GM21786 (cell line): ENCODE results near the gene GPS1.

Experiments used
- ATAC-seq: cut with Tn5 transposase; IDR thresholded peaks from one replicate; pipeline ENCODE4 v1.9.1; 2021; ENCODE audit not compliant: unreplicated experiment

The GPS1 gene

DNA sequence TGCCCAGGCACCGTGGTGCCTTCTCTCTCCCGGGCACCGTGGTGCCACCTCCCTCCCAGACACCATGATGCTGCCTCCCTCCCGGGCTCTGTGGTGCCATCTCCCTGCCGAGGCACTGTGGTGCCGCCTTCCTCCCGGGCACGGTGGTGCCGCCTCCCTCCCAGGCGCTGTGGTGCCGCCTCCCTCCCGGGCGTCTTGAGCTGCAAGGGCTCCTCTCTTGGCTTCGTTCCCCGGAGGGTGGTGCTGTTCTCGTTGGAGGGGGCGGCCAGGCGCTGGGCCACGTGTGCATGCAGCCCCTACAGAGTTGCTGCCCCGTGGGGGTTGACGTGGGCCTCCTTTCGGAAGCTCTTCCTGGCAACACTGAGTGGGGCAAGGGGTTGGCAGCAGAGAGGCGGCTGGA lies 37.3 kb upstream of the GPS1 start:
- ATAC-seq: no peak

DNA sequence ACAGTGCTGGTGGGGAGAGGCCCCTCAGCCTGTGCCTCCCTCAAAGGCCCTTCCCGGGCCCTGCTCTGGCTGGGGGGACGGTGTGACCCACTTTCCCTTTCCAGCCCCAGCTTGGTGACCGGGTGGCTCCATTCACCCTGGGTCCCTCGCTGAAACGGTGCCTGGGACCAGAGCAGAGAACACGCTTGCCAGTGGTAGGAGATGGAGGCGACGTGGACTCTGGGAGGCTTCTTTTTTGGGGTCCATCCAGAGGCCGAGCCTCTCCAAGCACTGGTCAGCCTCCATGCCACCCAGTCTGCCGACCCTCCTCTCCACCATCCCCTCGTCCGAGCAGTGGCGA lies 36.8 kb upstream of the GPS1 start:
- ATAC-seq: no peak

DNA sequence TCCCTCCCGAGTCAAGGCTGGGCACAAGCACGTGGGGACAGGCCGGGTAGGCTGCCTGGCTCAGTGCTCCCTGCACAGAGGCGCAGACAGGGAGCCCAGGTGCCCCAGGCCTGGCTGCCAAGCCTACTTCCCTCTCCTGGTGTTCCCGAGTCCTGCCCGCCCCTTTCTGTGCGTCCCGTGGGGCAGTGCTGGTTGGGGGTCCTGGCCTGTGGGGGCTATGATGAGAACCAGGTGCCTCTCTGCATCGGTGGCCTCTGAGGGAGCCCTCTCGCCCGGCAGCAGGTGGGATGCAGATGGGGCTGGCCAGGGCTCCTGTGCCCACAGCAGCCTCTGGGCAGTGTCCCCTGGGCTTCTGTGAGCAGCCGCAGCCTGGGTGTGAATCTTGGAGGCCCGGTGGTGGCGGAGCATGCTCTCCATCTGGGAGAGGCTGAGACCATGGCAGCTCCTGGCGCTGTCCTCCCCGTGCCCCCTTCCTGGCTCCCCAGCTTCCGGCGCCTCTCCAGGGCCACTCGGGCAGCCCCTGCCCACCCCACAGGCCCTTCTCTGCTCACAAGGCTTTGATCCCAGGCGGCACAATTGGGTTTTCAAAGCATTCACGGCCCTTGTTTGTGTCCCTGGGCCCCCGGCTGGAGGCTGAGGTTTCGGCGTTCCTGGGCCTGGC lies 36.3 kb upstream of the GPS1 start:
- no peak for ATAC-seq

DNA sequence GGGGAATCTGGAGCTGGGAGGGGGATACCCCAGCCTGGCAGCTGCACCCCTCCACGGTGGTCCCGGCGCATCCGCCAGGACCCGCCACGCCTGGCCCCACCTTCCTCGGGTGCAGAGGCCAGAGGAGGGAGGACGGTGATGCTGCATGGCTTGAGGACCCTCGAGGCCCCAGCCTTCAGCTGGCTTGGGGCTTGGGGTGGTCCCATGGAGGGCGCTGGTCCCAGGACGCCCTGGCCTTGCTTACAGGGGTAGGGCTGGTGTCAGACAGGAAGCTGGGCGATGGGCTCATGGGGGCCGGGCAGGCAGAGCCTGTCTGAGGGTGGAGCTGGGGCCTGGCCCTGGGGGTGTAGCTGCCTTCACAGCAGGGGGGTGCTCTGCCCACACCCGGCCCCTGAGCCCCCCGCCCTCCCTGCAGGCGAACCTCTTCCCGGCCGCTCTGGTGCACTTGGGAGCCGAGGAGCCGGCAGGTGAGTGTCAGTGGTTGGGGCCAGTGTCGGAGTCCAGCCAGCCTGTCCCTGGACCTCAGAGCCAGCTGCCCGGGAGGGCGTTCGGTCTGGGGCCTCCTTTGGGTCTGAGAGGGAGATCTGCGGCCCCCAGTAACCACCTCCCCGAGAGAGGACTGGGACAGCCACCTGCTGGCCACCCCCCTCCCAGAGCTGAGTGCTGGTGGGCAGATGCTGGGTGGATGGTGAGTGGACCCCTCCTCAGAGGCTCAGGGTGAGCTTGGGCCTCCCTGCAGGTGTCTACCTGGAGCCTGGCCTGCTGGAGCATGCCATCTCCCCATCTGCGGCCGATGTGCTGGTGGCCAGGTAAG lies 35.4 kb upstream of the GPS1 start:
- ATAC-seq: no peak

DNA sequence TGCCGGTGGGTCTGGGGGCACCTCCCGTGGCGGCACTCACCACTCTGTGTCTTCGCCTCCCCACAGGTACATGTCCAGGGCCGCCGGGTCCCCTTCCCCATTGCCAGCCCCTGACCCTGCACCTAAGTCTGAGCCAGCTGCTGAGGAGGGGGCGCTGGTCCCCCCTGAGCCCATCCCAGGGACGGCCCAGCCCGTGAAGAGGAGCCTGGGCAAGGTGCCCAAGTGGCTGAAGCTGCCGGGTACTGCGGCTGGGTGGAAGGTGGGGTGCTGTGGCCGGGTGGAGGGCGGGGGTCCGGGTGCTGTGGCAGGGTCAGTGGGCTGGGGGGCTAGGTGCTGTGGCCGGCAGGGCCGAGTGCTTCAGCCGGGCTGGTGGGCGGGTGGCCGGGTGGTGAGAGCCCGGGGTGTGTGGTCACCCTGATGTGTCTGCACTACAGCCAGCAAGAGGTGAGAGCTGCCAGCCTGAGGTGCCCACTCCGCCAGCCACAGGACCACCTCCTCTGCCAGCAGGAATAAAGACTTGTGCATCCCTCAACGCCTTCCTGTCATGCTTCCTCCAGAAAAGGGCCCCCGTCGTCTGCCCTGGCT lies 34.7 kb upstream of the GPS1 start:
- ATAC-seq: no peak

DNA sequence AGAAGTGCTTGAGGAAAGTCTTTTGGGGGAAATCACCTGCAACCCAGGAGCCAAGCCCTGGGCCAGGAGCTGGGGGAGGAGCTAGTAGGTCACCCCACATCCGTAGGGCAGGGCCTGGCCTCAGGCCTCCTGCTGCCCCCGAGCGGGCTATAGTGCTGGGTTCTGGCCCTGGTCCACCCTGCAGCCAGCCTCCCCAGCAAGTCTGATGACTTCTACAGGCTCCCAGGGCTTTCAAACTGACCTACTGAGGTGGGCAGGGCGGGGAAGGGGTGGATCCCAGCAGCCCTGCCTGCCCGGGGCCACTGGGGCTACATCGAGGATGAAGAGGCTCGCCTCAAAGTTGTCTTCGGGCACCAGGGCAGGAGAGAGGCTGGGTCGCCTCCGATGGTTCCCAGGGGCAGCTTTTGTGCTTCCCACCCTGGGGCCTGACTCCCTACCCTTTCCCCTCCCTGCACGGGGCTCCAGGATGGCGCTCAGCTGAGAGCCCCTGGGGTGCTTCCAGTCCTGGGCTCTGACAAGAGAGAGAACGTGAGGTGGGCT lies 34.0 kb upstream of the GPS1 start:
- ATAC-seq: no peak

DNA sequence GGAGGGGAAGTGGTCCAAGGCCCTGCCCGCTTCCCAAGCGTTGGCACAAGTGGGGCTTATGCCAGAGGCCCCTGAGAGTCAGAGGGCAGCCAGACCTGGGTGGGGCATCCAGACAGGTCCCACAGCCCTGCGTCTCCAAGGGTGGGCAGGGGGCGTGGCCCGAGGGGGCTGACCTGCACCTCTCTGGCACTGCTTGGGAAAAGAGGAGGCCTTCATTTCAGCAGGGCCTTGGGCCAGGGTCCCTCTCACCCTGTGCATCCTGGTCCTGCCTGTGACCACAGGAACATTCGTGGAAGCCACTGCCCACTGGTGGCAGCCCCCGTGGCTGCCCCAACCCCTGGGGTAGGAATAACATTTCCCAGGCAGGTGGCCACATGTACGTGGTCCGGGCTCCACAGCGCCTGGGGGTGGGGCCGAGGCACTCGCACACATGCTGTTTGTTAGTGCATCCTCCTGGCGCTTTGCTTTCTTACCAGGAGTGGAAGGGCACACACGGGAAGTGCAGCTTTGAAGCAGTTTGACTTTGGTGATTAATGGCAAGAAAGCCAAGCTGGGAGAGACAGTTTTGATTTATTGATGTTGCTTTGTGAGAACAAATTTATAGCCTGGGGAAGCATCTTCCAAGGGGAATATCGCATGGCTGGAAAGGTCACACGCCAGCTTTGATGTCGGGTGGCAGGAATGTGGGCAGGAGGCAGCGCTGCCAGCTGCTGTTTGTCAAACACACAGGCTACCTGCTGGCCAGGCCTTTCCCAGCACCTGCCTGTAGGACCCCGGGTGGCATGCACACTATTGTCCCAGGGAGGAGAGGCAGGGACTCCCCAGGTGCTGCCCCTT lies 33.3 kb upstream of the GPS1 start:
- ATAC-seq: no peak

DNA sequence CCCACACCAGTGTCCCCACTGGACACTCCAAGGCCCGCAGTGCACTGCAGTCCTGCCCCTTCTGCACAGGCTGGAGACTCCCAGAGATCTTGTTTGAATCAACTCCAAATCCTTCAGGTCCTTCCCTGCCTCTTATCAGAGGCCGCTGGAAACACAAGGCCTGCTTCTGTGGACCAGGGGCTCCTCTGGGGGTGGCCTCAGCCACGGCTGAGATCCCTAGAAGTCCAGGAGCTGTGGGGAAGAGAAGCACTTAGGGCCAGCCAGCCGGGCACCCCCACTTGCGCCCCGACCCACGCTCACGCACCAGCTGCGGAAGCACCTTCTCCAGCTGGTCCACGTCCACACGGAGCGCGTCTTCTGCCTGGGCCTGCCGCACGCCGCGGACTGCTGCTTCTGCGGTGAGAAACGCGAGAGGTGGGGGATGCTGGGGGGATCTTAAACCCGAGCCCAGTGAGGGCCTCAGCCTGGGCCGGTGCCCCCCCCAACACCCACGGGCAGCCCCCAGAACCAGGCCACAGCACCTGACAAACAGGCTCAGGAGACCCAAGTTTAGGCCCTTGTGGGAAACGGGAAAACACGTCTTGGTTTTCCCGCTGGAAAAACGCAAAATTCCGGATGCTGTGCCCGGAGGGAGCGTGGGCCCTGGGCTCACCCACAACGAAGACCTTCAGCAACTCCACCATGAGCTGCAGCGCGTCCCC lies 32.6 kb upstream of the GPS1 start:
- ATAC-seq: no peak

DNA sequence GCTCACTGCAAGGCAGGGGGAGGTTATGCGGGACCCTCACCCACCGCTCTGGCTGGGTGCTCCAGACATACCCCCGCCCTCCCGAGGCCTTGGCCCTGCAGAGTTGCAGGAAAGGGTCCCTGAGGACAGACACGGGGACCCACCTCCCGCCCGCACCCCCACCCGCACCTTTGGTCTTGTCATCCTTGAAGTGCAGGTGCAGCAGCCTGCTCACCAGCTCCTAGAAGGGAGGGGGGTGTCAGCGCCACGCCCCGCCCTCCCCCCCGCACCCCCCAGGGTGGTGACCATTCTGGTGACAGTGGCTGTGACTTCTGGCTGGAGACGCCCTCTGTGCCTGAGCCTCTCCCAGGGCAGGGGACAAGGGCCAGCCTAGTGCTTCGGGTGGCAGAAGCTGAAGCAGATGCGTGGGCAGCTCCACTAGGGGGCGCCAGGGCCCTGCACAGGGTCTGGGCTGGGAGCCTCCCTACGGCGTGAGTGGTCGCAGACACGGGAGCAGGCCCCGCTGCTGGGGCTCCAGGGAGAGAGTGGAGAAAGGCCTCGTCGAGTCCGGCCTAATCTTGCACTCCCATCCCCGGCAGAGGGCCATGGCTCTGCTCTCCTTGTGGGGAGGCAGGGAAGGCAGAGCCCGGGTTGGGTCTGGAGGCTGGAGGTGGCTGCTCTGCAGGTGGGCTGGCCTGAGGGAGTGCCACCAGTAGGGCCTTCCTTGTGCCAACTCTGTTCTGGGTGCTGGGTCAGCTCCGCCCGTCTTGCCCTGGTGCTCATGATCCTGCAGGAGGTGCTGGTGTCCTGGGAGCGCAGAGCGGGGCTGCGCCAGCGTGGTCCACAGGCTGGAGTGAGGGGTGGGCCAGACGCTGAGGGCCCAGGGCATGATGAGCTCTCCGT lies 31.8 kb upstream of the GPS1 start:
- ATAC-seq: no peak

DNA sequence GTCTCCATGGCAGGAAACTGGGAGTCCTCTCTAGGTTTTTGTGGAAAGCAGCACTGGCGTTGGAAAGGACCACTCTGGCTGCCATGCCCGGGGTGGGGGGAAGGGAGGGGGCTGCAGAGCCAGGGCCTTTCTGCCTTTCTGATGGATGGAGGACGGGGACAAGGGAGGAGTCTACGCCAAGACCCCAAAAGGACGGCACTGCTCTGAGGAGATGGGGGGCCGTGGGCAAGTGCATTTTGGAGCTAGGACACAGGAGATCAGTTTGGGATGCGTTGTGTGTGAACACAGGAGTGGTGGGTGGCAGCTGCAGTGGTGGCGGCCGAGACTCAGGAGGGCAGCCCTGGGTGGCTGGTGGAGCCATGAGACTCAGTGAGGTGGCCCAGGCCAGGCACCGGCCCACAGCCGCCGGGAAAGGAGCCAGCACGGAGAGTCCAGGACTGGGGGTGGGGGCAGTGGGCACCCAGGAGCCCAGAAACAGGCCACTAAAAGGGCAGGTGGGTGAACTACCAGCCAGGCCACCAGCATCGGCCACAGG lies 31.1 kb upstream of the GPS1 start:
- no peak for ATAC-seq

DNA sequence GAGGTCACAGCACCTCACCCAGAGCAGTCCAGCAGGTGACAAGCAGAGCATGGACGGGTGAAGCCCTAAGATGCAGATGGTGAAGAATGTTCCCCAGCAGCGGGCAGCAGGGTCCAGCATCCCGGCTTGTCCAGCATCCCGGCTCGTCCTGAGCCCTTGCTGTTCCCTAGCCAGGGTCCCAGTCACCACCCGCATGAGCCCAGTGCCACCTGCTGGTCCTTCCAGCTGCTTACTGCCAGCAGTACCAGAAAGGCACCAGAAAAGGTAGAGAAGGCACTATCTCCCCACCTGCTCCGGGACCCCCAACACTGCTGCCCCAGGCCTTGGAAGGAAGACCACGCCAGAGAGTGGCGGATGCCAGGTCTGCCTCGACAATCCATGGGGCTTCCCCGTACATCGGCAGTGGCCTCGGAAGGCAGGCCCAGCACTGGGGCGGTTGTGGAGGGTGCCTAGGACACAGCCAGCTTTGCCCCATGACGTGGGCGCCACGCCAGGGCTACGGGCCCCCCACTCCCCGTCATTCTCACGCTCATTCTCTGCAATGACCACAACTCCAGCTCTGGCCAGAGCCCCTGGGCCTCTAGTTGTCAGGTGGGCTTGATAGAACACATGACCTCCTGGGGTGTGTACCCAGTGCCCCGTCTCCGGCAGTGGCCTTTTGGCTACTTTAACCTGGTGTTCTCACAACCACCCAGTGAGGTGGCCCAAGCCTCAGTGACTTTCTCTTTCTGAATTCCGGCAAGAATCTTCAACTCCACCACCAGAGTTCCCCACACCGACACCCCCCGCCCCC lies 30.4 kb upstream of the GPS1 start:
- ATAC-seq: no peak

DNA sequence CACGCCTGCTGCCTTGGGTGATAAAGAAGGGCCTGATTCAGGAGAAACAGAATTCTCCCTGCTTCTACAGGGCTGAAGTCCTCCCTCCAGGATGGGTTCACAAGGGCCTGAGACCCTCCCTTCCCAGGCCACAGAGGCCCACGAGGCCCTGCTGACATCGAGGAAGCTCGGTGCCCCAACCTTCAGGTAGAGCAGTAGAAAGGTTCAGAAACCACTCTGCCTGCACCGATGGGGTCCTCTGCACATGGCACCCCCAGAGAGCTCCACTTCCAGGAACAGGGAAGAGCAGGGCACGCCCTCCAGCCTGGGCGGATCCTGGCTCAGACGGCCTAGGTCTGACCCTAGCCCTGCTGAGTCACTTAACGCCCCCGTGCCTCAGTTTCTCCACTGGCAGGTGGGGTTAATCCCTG lies 29.8 kb upstream of the GPS1 start:
- no peak for ATAC-seq

DNA sequence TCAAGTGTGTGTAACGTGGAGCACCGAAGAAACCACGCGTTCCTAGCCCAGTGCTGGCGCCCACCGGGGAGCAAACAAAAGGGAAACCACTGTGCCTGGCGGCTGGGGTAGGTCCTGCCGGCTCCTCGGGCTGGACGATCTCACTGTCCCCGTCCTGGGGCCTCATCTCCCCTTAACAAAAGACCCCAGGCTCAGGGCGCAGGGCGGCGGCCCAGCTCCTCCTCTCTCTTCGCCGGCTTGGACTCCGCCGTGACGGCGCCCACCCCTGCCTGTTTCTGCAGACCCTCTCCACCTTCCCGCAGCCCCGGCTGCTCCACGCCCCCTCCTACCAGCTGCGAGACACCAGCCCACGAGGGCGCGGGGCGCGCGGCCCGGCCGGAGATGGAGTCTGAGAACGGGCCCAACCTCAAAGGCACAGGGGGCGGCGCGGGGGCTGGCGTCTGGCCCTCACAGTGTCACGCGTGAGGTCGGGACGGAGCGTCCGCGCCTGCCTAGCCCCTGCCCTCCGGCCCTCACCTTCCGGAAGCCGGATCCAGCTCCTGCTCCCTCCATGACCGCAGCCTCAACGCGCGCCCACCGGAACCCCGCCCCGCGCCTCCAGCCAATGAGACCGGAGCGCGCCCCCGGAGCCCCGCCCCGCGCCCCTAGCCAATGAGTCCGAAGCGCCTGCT lies 29.3 kb upstream of the GPS1 start, which contains the start of gene CENPX:
Gene CENPX, minus strand, starts transcription at position 569 of the 671 bp plus-strand sequence. Its CDS starts 17 bp downstream, at position 552.
- ATAC-seq: no peak

DNA sequence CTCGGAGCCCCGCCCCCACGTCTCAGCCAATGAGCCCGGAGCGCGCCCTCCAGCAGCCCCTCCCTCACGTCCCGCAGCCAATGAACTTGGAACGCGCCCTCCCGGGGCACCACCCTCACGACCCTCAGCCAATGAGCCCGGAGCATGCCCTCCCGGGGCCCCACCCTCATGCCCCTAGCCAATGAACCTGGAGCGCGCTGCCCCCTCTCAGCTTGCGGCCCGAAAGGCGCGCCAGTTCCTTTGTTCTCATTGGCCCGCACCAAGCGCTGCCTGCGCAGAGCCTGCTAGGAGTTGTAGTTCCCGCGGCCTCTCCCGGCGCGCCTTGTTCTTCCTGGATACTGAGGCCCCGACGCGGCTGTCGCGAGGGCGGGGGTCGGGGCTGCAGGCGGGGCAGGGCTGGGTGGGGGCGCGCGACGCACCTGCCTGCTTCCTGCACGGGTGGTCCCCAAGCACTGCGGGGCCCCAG lies 28.7 kb upstream of the GPS1 start, which contains the start of gene LRRC45:
Gene LRRC45, plus strand, starts transcription at position 325 of the 466 bp plus-strand sequence. CDS start 339 bp downstream, outside the sequence.
- peak; percentile 86 for ATAC-seq

DNA sequence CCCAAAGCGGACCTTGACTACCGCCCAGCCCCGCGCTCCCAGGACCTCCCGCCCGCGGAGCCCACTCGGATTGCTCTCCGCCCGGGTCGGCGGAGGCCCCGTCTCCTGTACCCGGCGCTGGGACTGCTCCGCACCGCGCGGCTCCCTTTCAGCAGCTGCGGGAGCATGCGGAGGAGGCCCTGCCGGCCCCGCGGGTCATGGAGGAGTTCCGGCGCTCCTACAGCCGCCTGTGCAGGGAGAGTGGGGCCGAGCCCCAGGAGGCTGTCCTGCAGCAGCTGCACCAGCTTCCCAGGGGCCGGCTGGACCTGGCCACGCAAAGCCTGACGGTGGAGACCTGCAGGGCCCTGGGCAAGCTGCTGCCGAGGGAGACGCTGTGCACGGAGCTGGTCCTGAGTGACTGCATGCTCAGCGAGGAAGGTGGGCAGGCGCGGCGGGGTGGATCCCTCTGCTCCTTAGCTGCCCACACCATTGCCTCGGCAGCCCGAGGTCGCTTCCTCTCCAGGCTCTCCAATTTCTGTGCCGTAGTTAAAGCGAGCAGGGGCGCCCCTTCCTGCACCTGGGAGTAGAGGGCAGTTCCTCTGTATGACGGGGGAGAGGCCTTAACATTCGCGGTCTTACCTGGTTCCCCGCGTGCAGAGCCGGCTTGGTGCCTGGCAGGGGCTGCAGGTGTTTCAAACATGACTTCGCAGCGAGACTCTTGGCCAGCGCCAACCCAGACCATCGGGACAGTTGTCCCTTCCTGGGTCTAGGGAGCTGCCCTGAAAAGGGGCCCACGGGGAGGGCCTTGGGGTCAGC lies 28.1 kb upstream of the GPS1 start:
- ATAC-seq: no peak

DNA sequence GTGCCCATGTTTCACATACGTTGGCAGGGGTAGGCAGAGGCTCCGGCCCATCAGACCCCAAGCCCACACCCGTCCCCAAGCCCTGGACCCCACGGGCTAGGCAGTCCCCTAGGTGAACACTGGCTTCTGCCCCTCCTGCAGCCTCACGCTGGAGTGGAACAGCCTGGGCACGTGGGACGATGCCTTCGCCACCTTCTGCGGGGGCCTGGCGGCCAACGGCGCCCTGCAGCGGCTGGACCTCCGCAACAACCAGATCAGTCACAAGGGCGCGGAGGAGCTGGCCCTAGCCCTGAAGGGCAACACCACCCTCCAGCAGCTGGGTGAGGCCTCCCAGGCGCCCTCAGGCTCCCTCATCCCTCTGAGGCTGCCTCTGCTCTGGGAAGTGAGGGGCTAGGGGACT lies 26.8 kb upstream of the GPS1 start:
- no peak for ATAC-seq
